Liver (tissue), 9 donors: ENCODE data around the gene SEC31A. TPM values are rescaled to one million over a fixed set of nuclear protein-coding genes. Genes with fewer than 3 reads are reported as not detected.

Experiments
- DNase-seq: peaks from one replicate; pipeline ENCODE4 v3.0.0-alpha.2; 2017; ENCODE audit warnings: low spot score
- H3K27ac ChIP-seq, 2 donors: one replicate each; pipeline ENCODE4 v1.7.0; 2013; ENCODE audit warnings: inconsistent platforms in 2 of 2, low read length in 2 of 2, control low read depth in 1 of 2, low read depth in 1 of 2, mild to moderate bottlenecking in 1 of 2
- H3K27me3 ChIP-seq, 4 donors: one replicate each; pipeline versions ENCODE4 v1.6.1 to v1.7.0; 2013; ENCODE audit warnings: low read length in 3 of 4, inconsistent platforms in 1 of 4, mild to moderate bottlenecking in 1 of 4, moderate library complexity in 1 of 4; ENCODE audit not compliant: control insufficient read depth in 4 of 4, insufficient read depth in 4 of 4
- H3K36me3 ChIP-seq, 4 donors: one replicate each; pipeline versions ENCODE4 v1.6.1 to v1.7.0; 2013; ENCODE audit warnings: low read length in 3 of 4, mild to moderate bottlenecking in 3 of 4, low read depth in 1 of 4, moderate library complexity in 1 of 4; ENCODE audit not compliant: control insufficient read depth in 4 of 4, insufficient read depth in 3 of 4
- H3K4me1 ChIP-seq, 4 donors: one replicate each; pipeline versions ENCODE4 v1.6.1 to v1.7.0; 2013; ENCODE audit warnings: low read length in 3 of 4, mild to moderate bottlenecking in 3 of 4, moderate library complexity in 1 of 4; ENCODE audit not compliant: control insufficient read depth in 4 of 4, insufficient read depth in 4 of 4
- H3K4me3 ChIP-seq, 3 donors: one replicate each; pipeline versions ENCODE4 v1.6.1 to v1.7.0; 2013; ENCODE audit warnings: low read length in 3 of 3, control low read depth in 1 of 3, low read depth in 1 of 3, mild to moderate bottlenecking in 1 of 3
- H3K9ac ChIP-seq, 2 donors: one replicate each; pipeline ENCODE4 v1.7.0; 2013; ENCODE audit warnings: low read length in 2 of 2, mild to moderate bottlenecking in 2 of 2, moderate library complexity in 2 of 2, control low read depth in 1 of 2, low read depth in 1 of 2
- H3K9me3 ChIP-seq, 4 donors: one replicate each; pipeline versions ENCODE4 v1.6.1 to v1.7.0; 2013; ENCODE audit warnings: low read length in 3 of 4; ENCODE audit not compliant: control insufficient read depth in 4 of 4
- ATF3 ChIP-seq: IDR thresholded peaks from 2 replicates; pipeline ENCODE4 v1.6.1; 2016; ENCODE audit warnings: antibody characterized with exemption
- CTCF ChIP-seq: fragments of 150-350 bp; IDR thresholded peaks from 2 replicates; pipeline ENCODE4 v1.5.1; 2017; ENCODE audit warnings: improper control_type of control experiment, low read depth, low read length; ENCODE audit not compliant: missing input control
- EGR1 ChIP-seq, 2 donors: IDR thresholded peaks; 2 replicates each; pipeline ENCODE4 v1.6.1; 2016 to 2018; ENCODE audit warnings: antibody characterized with exemption in 2 of 2, low read depth in 2 of 2
- FOXA1 ChIP-seq: IDR thresholded peaks from 2 replicates; pipeline ENCODE4 v1.6.1; 2016; ENCODE audit warnings: antibody characterized with exemption
- FOXA2 ChIP-seq: IDR thresholded peaks from 2 replicates; pipeline ENCODE4 v1.6.1; 2016; ENCODE audit warnings: antibody characterized with exemption
- GABPA ChIP-seq, 2 donors: IDR thresholded peaks in 1 of 2; conservative IDR thresholded peaks in 1 of 2; 2 replicates each; pipeline ENCODE4 v1.6.1; 2016; ENCODE audit warnings: antibody characterized with exemption in 2 of 2, mild to moderate bottlenecking in 1 of 2, moderate library complexity in 1 of 2
- HNF4A ChIP-seq, 2 donors: conservative IDR thresholded peaks; 2 replicates each; pipeline ENCODE4 v1.6.1; 2016; ENCODE audit warnings: antibody characterized with exemption in 2 of 2, mild to moderate bottlenecking in 2 of 2
- HNF4G ChIP-seq: IDR thresholded peaks from 2 replicates; pipeline ENCODE4 v1.6.1; 2016; ENCODE audit warnings: antibody characterized with exemption
- JUND ChIP-seq, 2 donors: IDR thresholded peaks; 2 replicates each; pipeline ENCODE4 v1.6.1; 2016; ENCODE audit warnings: antibody characterized with exemption in 2 of 2
- MAX ChIP-seq: IDR thresholded peaks from 2 replicates; pipeline ENCODE4 v1.6.1; 2016; ENCODE audit warnings: antibody characterized with exemption
- RAD21 ChIP-seq, 2 donors: IDR thresholded peaks; 2 replicates each; pipeline ENCODE4 v1.6.1; 2016; ENCODE audit warnings: antibody characterized with exemption in 2 of 2, mild to moderate bottlenecking in 2 of 2
- REST ChIP-seq: IDR thresholded peaks from 2 replicates; pipeline ENCODE4 v1.6.1; 2016; ENCODE audit warnings: antibody characterized with exemption, mild to moderate bottlenecking
- RXRA ChIP-seq, 2 donors: IDR thresholded peaks; 2 replicates each; pipeline ENCODE4 v1.6.1; 2017 to 2018; ENCODE audit warnings: antibody characterized with exemption in 2 of 2, mild to moderate bottlenecking in 1 of 2
- SP1 ChIP-seq: IDR thresholded peaks from 2 replicates; pipeline ENCODE4 v1.6.1; 2018; ENCODE audit warnings: antibody characterized with exemption, mild to moderate bottlenecking
- TAF1 ChIP-seq: conservative IDR thresholded peaks from 2 replicates; pipeline ENCODE4 v1.6.1; 2016; ENCODE audit warnings: antibody characterized with exemption, mild to moderate bottlenecking
- YY1 ChIP-seq: IDR thresholded peaks from 2 replicates; pipeline ENCODE4 v1.6.1; 2016; ENCODE audit warnings: antibody characterized with exemption, mild to moderate bottlenecking
- ZBTB33 ChIP-seq: IDR thresholded peaks from 2 replicates; pipeline ENCODE4 v1.6.1; 2016; ENCODE audit warnings: antibody characterized with exemption
- WGBS: extraction: QIAGEN DNeasy Blood & Tissue Kit; methylation state at CpG from one replicate; pipeline ENCODE4 v1.1.7; 2013; 5-methylcytosine and 5-hydroxymethylcytosine counted together
- polyA plus RNA-seq, 2 donors: library from polyadenylated mRNA; stranded (reverse) in 1 of 2; unstranded in 1 of 2; fragments of 200-250 nt in 1 of 2; fragments of >200 nt in 1 of 2; fragmentation: Nextera tagmentation in 1 of 2; extraction: Ambion mirVana in 1 of 2; gene quantifications; one replicate each; pipeline versions ENCODE4 v1.2.1 to v1.2.3, GENCODE V29; 2013 to 2015
- total RNA-seq, 2 donors: library from RNA; depleted of rRNA; stranded (reverse); fragments of >200 nt; gene quantifications; one replicate each; pipeline ENCODE4 v1.2.3, GENCODE V29; 2014
- donor health status: healthy.
- donor health status: healthy.
- donor health status: healthy.
- donor health status: healthy.
- donor health status: healthy.

SEC31A gene
- total and polyA plus RNA-seq, 4 donors = 79.9 to 204 (median 88.9) TPM

GRCh38 chr4:82901183-82901718, 10.3 kb upstream of the SEC31A start:
- no peak for DNase-seq
- H3K27me3 ChIP-seq = no peaks in the 10 kb centered on the region
- H3K4me1 ChIP-seq = peaks cover 3 to 29% (median 9%) of the 10 kb centered on the region in 4 donors
- H3K36me3 ChIP-seq = peaks cover 0 to 8% (median 2%) of the 10 kb centered on the region in 4 donors
- TF ChIP-seq SP1 (no peak), YY1 (peak; percentile 37), ATF3 (no peak), FOXA1 (no peak), RXRA (IDR thresholded peaks at IDR 0.05) (no peak), HNF4A (conservative IDR thresholded peaks at IDR 0.05) (no peak), TAF1 (peak; percentile 42), GABPA (IDR thresholded peaks at IDR 0.05 in 1 of 2, conservative IDR thresholded peaks at IDR 0.05 in 1 of 2) (no peak), REST (no peak), RAD21 (IDR thresholded peaks at IDR 0.05) (peak in 1 of 2 donors; percentile 6), FOXA2 (no peak), HNF4G (no peak)
- peak overlapping the region; percentile 82 to 97 for H3K9ac ChIP-seq
- peak overlapping the region; percentile 97 to 100 for H3K27ac ChIP-seq
- H3K4me3 ChIP-seq = peak overlapping the region; percentile 68 to 99 (median 78)
- H3K9me3 ChIP-seq = no peaks in the 10 kb centered on the region
- WGBS = under 1% methylated on average over 8 of the region's 8 CpGs

- Histone ChIP-seq H3K27me3 (no peaks in the 10 kb centered on the region), H3K4me1 (peaks cover 3 to 29% (median 9%) of the 10 kb centered on the region in 4 donors), H3K27ac (peak within 1 kb of the TSS; percentile 97 to 100), H3K36me3 (peaks cover 0 to 6% (median under 1%) of the 10 kb centered on the region in 4 donors), H3K4me3 (peak within 1 kb of the TSS; percentile 68 to 99 (median 81)), H3K9ac (peak within 1 kb of the TSS; percentile 95 to 99), H3K9me3 (no peaks in the 10 kb centered on the region)
- peak; percentile 94 for DNase-seq
- under 1% methylated on average over 67 of the region's 67 CpGs for WGBS
- TF ChIP-seq JUND (IDR thresholded peaks at IDR 0.05) (peak in 1 of 2 donors; percentile 69), TAF1 (peak; percentile 89), MAX (peak; percentile 47), REST (peak; percentile 80), HNF4G (no peak), EGR1 (IDR thresholded peaks at IDR 0.05; ENCODE audit: low read depth in 2 of 2) (peak in 1 of 2 donors; percentile 24), ATF3 (no peak), YY1 (peak; percentile 86), HNF4A (conservative IDR thresholded peaks at IDR 0.05) (peak; percentile 3 to 11), RXRA (IDR thresholded peaks at IDR 0.05) (peak; percentile 81 to 84), FOXA1 (no peak), ZBTB33 (peak; percentile 96), RAD21 (IDR thresholded peaks at IDR 0.05) (peak; percentile 27 to 32), SP1 (peak; percentile 90), CTCF (no peak), FOXA2 (no peak)
Observed at GRCh38 chr4:82900411-82901182, 9.6 kb upstream of the SEC31A start, which contains the start of gene THAP9. Gene THAP9 (plus strand): TSS chr4:82900735. CDS start chr4:82900803, 68 bp downstream.
